Thoracic aorta (tissue), 2 donors: ENCODE data around the gene ATRIP. TPM values are rescaled to one million over a fixed set of nuclear protein-coding genes. Genes with fewer than 3 reads are reported as not detected.
A peak's percentile ranks its signal among the peaks of the same experiment; 100 is the strongest.

Experiments used
- ATAC-seq: fragments of 150-250 bp; one replicate; pipeline ENCODE4 v1.8.0; 2017; ENCODE audit warnings: low read depth; ENCODE audit not compliant: insufficient number of reproducible peaks, low FRiP score
- DNase-seq: peaks from one replicate; pipeline ENCODE4 v3.0.0-alpha.2; 2020; ENCODE audit warnings: low spot score
- H3K27ac ChIP-seq, 2 donors: fragments of 200-600 bp; sonication (generic); 1 replicate in 1 of 2; 2 replicates in 1 of 2; pipeline ENCODE4 v1.5.1; 2016; ENCODE audit warnings: mild to moderate bottlenecking in 2 of 2, moderate library complexity in 2 of 2
- H3K27me3 ChIP-seq: fragments of 200-600 bp; sonication (generic); replicated peaks from 2 replicates; pipeline ENCODE4 v1.6.0; 2016; ENCODE audit warnings: mild to moderate bottlenecking; ENCODE audit not compliant: insufficient read depth
- H3K36me3 ChIP-seq: fragments of 200-600 bp; sonication (generic); one replicate; pipeline ENCODE4 v1.5.1; 2016
- H3K4me1 ChIP-seq, 2 donors: fragments of 200-600 bp; sonication (generic); 1 replicate in 1 of 2; 2 replicates in 1 of 2; pipeline versions ENCODE4 v1.5.1 to v1.6.0; 2016; ENCODE audit warnings: low read depth in 2 of 2, mild to moderate bottlenecking in 1 of 2; ENCODE audit not compliant: control insufficient read depth in 1 of 2
- H3K4me3 ChIP-seq: fragments of 200-600 bp; sonication (generic); 2 replicates; pipeline ENCODE4 v1.5.1; 2016; ENCODE audit warnings: mild to moderate bottlenecking
- H3K9me3 ChIP-seq: fragments of 200-600 bp; sonication (generic); 2 replicates; pipeline ENCODE4 v1.5.1; 2016
- total RNA-seq, 2 donors: library from RNA; depleted of rRNA; stranded (reverse); fragments of >200 nt; gene quantifications; one replicate each; pipeline versions ENCODE4 v1.1.0 to v1.2.3, GENCODE V29; 2016
- TF ChIP-seq, protein P1 (sequence below): fragments of 200-600 bp; sonication (generic); IDR thresholded peaks from one replicate; pipeline ENCODE4 v1.5.1; 2019; ENCODE audit warnings: antibody characterized with exemption

ATRIP gene
- total RNA-seq, 2 donors from 2014 or later, result 4.0 to 8.3 TPM

DNA sequence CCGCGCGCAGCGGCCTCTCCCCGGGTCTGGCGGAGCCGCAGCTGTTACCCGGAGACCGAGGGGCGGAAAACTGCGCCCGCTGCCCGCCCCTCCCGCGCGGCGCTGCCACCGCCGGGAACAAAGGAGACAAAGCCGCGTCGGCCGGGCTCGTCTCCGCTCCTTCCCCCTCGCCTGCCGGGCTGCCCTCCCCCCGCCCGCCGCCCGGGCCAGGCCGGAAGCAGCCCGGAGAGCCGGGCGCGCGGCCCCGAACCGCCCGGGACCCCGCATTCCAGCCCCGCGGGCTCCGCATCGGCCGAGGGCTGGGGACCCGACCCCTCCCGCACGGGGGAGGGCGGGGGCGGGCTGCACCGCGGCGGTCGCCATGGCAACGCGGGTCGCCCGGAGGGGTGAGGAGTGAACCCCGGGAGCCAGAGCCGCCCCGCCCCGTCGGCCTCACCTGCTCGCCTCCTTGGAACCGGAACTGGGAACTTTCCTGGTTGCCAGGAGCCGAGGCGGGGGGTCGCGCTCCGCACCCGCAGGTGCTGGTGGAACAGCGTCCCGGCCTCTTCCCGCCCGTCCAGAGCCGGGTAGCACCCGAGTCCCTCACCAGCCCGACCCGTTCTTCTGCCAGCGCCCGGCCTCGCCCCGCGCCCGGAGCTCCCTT is 17.1 kb upstream of the ATRIP start:
- TF ChIP-seq, protein P1, sequence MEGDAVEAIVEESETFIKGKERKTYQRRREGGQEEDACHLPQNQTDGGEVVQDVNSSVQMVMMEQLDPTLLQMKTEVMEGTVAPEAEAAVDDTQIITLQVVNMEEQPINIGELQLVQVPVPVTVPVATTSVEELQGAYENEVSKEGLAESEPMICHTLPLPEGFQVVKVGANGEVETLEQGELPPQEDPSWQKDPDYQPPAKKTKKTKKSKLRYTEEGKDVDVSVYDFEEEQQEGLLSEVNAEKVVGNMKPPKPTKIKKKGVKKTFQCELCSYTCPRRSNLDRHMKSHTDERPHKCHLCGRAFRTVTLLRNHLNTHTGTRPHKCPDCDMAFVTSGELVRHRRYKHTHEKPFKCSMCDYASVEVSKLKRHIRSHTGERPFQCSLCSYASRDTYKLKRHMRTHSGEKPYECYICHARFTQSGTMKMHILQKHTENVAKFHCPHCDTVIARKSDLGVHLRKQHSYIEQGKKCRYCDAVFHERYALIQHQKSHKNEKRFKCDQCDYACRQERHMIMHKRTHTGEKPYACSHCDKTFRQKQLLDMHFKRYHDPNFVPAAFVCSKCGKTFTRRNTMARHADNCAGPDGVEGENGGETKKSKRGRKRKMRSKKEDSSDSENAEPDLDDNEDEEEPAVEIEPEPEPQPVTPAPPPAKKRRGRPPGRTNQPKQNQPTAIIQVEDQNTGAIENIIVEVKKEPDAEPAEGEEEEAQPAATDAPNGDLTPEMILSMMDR, result no peak
- Histone ChIP-seq H3K27me3 (no peaks in the 10 kb centered on the region), H3K27ac (peak overlapping the region; percentile 93 to 96), H3K4me1 (peaks cover 36 to 53% of the 10 kb centered on the region in 2 donors), H3K9me3 (no peaks in the 10 kb centered on the region), H3K36me3 (no peaks in the 10 kb centered on the region), H3K4me3 (peak overlapping the region; percentile 88)
- DNase-seq (no peak), ATAC-seq (no peak)

GRCh38 chr3:48429960-48430707 is 16.4 kb upstream of the ATRIP start, which contains the start of gene PLXNB1:
PLXNB1 (minus strand) TSS chr3:48430086; CDS start chr3:48424611, 5,475 bp downstream.
- DNase-seq, result peak; percentile 52
- ATAC-seq, result no peak
- peaks cover 31 to 46% of the 10 kb centered on the region in 2 donors for H3K4me1 ChIP-seq

GRCh38 chr3:48430708-48431101 is 15.8 kb upstream of the ATRIP start:
- Histone ChIP-seq H3K27ac (peak overlapping the region; percentile 93 to 96), H3K4me1 (peaks cover 26 to 41% of the 10 kb centered on the region in 2 donors), H3K4me3 (no peak overlapping the region), H3K9me3 (no peaks in the 10 kb centered on the region), H3K36me3 (no peaks in the 10 kb centered on the region), H3K27me3 (no peaks in the 10 kb centered on the region)
- DNase-seq (no peak), ATAC-seq (no peak)
- TF ChIP-seq, protein P1, result no peak

More at GRCh38 chr3:48429960-48430707, 16.4 kb upstream of the ATRIP start, which contains the start of gene PLXNB1:
- no peaks in the 10 kb centered on the region for H3K9me3 ChIP-seq
- H3K36me3 ChIP-seq, result no peaks in the 10 kb centered on the region
- H3K4me3 ChIP-seq, result peak within 1 kb of the TSS; percentile 88
- H3K27me3 ChIP-seq, result no peaks in the 10 kb centered on the region
- TF ChIP-seq, protein P1, result no peak
- H3K27ac ChIP-seq, result peak within 1 kb of the TSS; percentile 93 to 96

DNA sequence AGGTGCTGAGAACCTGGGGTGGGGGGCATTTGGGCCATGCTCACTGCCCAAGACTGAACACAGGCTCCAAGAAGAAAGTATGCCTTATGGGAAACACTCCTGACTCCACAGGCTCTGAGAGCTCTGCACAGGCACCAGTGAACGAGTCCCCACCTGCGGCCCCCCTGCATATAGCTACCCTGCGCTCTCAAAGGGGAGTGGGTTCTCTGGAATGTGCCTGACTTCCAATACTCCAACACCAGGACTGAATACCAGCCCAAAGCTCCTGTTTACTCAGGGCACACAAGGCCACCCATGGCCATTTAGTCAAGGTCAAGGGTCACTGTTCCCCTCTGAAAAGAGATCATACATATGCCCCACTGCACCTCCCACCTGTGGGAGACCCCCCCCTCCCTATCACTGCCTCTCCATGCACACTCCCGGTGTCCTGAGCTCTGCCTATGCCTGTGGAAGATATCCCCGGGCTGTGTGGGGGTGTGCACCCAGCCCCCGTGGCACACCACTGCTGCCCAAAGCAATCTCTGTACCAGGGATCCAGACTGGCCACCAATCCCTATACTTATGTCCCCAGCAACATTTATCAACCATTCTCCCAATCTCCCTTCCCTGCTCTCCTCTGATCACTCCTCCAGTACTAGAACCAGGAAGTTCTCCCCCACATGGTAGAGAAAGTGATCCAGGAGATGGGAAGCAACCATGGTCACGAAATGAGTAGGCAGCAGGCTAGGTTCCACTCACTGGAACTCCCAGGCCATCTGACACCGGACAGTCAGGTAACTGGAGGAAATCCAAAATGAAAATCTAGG is 15.1 kb upstream of the ATRIP start:
- Histone ChIP-seq H3K27ac (peak overlapping the region; percentile 93 to 96), H3K27me3 (no peaks in the 10 kb centered on the region), H3K9me3 (no peaks in the 10 kb centered on the region), H3K4me1 (peaks cover 21 to 33% of the 10 kb centered on the region in 2 donors), H3K36me3 (no peaks in the 10 kb centered on the region), H3K4me3 (no peak overlapping the region)
- DNase-seq, result no peak
- TF ChIP-seq, protein P1, result no peak
- no peak for ATAC-seq
